Esophagus muscularis mucosa (tissue), 4 donors: Measurements from ENCODE around the gene MAP3K15. TPM values are rescaled to one million over a fixed set of nuclear protein-coding genes. Genes with fewer than 3 reads are reported as not detected.
A peak's percentile ranks its signal among the peaks of the same experiment; 100 is the strongest.

Experiments used
- DNase-seq: peaks from one replicate; pipeline ENCODE4 v3.0.0-alpha.2; 2017; ENCODE audit errors: extremely low spot score
- H3K27ac ChIP-seq, 4 donors: fragments of 200-600 bp; sonication (generic); replicated peaks in 1 of 4; 1 replicate in 3 of 4; 2 replicates in 1 of 4; pipeline ENCODE4 v1.5.1; 2016 to 2019; ENCODE audit warnings: mild to moderate bottlenecking in 1 of 4
- H3K27me3 ChIP-seq, 4 donors: fragments of 200-600 bp; sonication (generic); one replicate each; pipeline versions ENCODE4 v1.5.1 to v1.6.0; 2016 to 2019
- H3K36me3 ChIP-seq, 4 donors: fragments of 200-600 bp; sonication (generic); one replicate each; pipeline ENCODE4 v1.5.1; 2016 to 2019
- H3K4me1 ChIP-seq, 4 donors: fragments of 200-600 bp; sonication (generic); one replicate each; pipeline ENCODE4 v1.5.1; 2016 to 2019
- H3K4me3 ChIP-seq, 4 donors: fragments of 200-600 bp; sonication (generic); 1 replicate in 2 of 4; 2 replicates in 2 of 4; pipeline ENCODE4 v1.5.1; 2016 to 2019; ENCODE audit warnings: mild to moderate bottlenecking in 4 of 4, moderate library complexity in 1 of 4
- H3K9me3 ChIP-seq, 4 donors: fragments of 200-600 bp; sonication (generic); 1 replicate in 3 of 4; 2 replicates in 1 of 4; pipeline ENCODE4 v1.5.1; 2016 to 2019
- CTCF ChIP-seq, 3 experiments: fragments of 200-600 bp in 2 of 3; fragments of 450-650 bp in 1 of 3; sonication (generic) in 2 of 3; IDR thresholded peaks; one replicate each; pipeline ENCODE4 v1.5.1; 2017 to 2019; ENCODE audit warnings: antibody characterized with exemption in 3 of 3, mild to moderate bottlenecking in 2 of 3, moderate library complexity in 1 of 3
- EP300 ChIP-seq: sonication (generic); formaldehyde crosslinking; IDR thresholded peaks from one replicate; pipeline ENCODE4 v1.6.1; 2017; ENCODE audit warnings: antibody characterized with exemption
- POLR2A ChIP-seq: fragments of 450-650 bp; IDR thresholded peaks from one replicate; pipeline ENCODE4 v1.6.1; 2017; ENCODE audit warnings: antibody characterized with exemption, moderate library complexity, mild to moderate bottlenecking, low read depth
- POLR2AphosphoS5 ChIP-seq, 2 donors: sonication (generic); formaldehyde crosslinking; IDR thresholded peaks; one replicate each; pipeline ENCODE4 v1.6.1; 2017; ENCODE audit warnings: antibody characterized with exemption in 2 of 2
- WGBS: methylation state at CpG from one replicate; pipeline ENCODE4 v1.1.5; 2018; 5-methylcytosine and 5-hydroxymethylcytosine counted together
- intact Hi-C: fragments of 100-400 bp; cut with DNase I; formaldehyde crosslinking; loops from one replicate; pipeline ENCODE4 v1.15.1; 2023
- total RNA-seq, 4 donors: library from RNA; depleted of rRNA; stranded (reverse); fragments of >200 nt; gene quantifications; one replicate each; pipeline versions ENCODE4 v1.1.0 to v1.2.1, GENCODE V29; 2016

The MAP3K15 gene
- total RNA-seq, 4 donors from 2014 or later, result 0.13 to 0.33 TPM; not detected in 2

DNA sequence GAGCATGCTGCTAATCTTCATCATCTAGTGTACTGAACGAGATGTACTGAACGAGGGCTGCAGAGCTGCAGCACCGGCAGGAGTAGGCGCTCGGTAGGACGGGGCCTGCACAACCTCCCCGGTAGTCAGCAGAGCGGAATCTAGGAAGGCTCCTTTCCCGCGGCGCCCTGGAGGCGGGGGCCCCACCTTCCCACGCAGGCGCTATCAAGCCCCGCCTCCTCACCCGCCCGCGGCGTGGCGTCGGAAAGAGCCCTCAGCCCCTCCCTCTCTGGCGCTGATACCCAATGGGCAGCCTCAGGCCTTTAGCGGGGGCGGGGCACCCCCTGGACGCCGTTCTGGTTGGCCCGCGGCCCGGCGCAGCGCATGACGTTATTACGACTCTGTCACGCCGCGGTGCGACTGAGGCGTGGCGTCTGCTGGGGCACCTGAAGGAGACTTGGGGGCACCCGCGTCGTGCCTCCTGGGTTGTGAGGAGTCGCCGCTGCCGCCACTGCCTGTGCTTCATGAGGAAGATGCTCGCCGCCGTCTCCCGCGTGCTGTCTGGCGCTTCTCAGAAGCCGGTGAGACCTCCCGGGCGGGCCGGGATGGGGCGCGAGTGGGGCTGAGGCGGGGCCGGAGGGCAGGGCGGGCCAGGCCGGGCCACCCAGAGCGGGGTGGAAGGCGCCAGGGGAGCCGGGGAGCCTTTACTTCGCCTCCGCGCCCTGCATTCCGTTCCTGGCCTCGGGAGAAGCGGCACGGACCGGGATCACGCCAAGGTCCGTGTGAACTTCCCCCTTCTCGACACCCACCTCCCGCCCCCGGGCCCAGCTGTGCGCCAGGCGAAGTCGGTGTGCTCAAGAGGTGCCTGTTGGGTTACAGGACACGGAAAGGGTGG, 171.5 kb downstream of the MAP3K15 start, which contains the start of gene PDHA1:
TSS of gene PDHA1 (plus strand) at position 393 of the 874 bp plus-strand sequence. CDS start at position 504, 111 bp downstream.
- WGBS, result 25% methylated on average over 27 of the region's 81 CpGs

GRCh38 chrX:19343085-19343534, 172.2 kb downstream of the MAP3K15 start:
- no peak for DNase-seq
- H3K4me3 ChIP-seq, result peak overlapping the region; percentile 68 to 78 (median 72)
- 45% methylated on average over 11 of the region's 11 CpGs for WGBS
- intact Hi-C loops, result loop anchor here (10.0 kb wide), 1 partner anchor 358 kb away; the partner anchor contains the start of gene PHKA2
- no peaks in the 10 kb centered on the region for H3K9me3 ChIP-seq
- H3K36me3 ChIP-seq, result no peaks in the 10 kb centered on the region
- H3K27me3 ChIP-seq, result no peaks in the 10 kb centered on the region
- H3K27ac ChIP-seq, result peak overlapping the region; percentile 91 to 96 (median 94)
- H3K4me1 ChIP-seq, result peaks cover 9 to 39% (median 29%) of the 10 kb centered on the region in 4 donors
- TF ChIP-seq CTCF (IDR thresholded peaks at IDR 0.05) (no peak), POLR2A (no peak), EP300 (no peak), POLR2AphosphoS5 (IDR thresholded peaks at IDR 0.05) (no peak)

More for the DNA sequence above, 171.5 kb downstream of the MAP3K15 start, which contains the start of gene PDHA1:
- intact Hi-C loops, result loop anchor here (10.0 kb wide), 1 partner anchor 359 kb away; the partner anchor contains the start of gene PHKA2
- peak; percentile 96 for DNase-seq
- peak within 1 kb of the TSS; percentile 68 to 78 (median 72) for H3K4me3 ChIP-seq
- TF ChIP-seq POLR2A (peak; percentile 66), EP300 (no peak), CTCF (IDR thresholded peaks at IDR 0.05) (no peak), POLR2AphosphoS5 (IDR thresholded peaks at IDR 0.05) (peak; percentile 84 to 89)
- no peaks in the 10 kb centered on the region for H3K27me3 ChIP-seq
- no peaks in the 10 kb centered on the region for H3K9me3 ChIP-seq
- no peaks in the 10 kb centered on the region for H3K36me3 ChIP-seq
- H3K4me1 ChIP-seq, result peaks cover 9 to 40% (median 30%) of the 10 kb centered on the region in 4 donors
- peak within 1 kb of the TSS; percentile 91 to 96 (median 94) for H3K27ac ChIP-seq

DNA sequence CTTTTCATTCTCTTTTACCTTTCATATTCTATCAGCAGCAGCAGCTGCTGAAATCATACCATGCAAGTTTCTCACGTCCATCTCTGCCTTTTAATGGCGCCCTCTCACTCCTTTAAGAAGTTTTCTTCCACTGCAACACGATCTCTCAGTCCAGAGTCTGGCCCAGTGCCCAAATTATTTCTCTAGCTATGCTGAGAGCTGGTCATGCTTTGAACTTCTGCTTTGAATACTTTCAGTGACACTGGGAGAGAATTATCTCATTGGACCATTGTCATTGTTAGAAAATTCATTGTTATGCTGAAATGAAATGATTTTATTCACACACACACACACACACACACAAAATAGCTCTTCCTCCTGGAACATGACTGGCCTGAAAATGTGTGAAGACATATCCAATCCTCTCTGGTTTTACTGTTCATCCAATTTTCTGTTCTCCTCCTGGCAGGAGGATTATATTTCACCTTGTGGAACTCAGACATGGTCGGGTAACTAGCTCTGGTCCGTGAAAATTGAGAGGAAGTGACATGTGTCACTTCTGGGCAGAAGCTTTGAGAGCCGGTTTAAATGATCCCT, 172.9 kb downstream of the MAP3K15 start:
- H3K27ac ChIP-seq, result peak overlapping the region; percentile 91 to 96 (median 94)
- intact Hi-C loops, result loop anchor here (10.0 kb wide), 1 partner anchor 358 kb away; the partner anchor contains the start of gene PHKA2
- H3K36me3 ChIP-seq, result no peaks in the 10 kb centered on the region
- no peaks in the 10 kb centered on the region for H3K9me3 ChIP-seq
- H3K27me3 ChIP-seq, result no peaks in the 10 kb centered on the region
- no peak for DNase-seq
- 56% methylated on average over 6 of the region's 6 CpGs for WGBS
- H3K4me3 ChIP-seq, result no peak overlapping the region
- peaks cover 6 to 33% (median 27%) of the 10 kb centered on the region in 4 donors for H3K4me1 ChIP-seq
- no peak for TF ChIP-seq EP300
- no peak for TF ChIP-seq CTCF (IDR thresholded peaks at IDR 0.05)
- no peak for TF ChIP-seq POLR2AphosphoS5 (IDR thresholded peaks at IDR 0.05)
- TF ChIP-seq POLR2A, result no peak

GRCh38 chrX:19334945-19335626, 180.2 kb downstream of the MAP3K15 start:
- Histone ChIP-seq H3K27me3 (no peaks in the 10 kb centered on the region), H3K9me3 (peaks cover 0 to 12% (median 6%) of the 10 kb centered on the region in 4 donors), H3K27ac (no peak overlapping the region), H3K4me3 (no peak overlapping the region), H3K36me3 (no peaks in the 10 kb centered on the region), H3K4me1 (no peaks in the 10 kb centered on the region)
- TF ChIP-seq POLR2AphosphoS5 (IDR thresholded peaks at IDR 0.05), result no peak
- DNase-seq, result no peak
- intact Hi-C loops, result loop anchor here (5.0 to 10.0 kb wide), 2 partner anchors 400 to 943 kb away; no protein-coding TSS in a partner anchor
- WGBS, result 66% methylated on average over 16 of the region's 16 CpGs
